ENCODE results near the gene DMRTC2.

- no peak for TF ChIP-seq CTCF (IDR thresholded peaks at IDR 0.05)
- TF ChIP-seq POLR2A (IDR thresholded peaks at IDR 0.05), result no peak
Observed at GRCh38 chr19:41879080-41879479, 34.2 kb downstream of the DMRTC2 start.
